ENCODE results near the gene CAPN3. TPM values are rescaled to one million over a fixed set of nuclear protein-coding genes. Genes with fewer than 3 reads are reported as not detected.

CAPN3 gene
- total and polyA plus RNA-seq, 2 donors (not counting 3 experiments of a cell fraction or from before 2014, with no cell fraction given): 2.2 to 3.7 TPM

GRCh38 chr15:42408178-42408577, 48.9 kb downstream of the CAPN3 start:
- dilution Hi-C loops (cut with MboI; ENCODE audit: extremely low pct_ligation_motif_present, low sequenced_read_pairs) (no loop called here), intact Hi-C loops (cut with micrococcal nuclease) (no loop called here)
- peaks cover 10 to 15% of the 10 kb centered on the region in 2 experiments for H3K36me3 ChIP-seq (ENCODE audit: control insufficient read depth in 2 of 2, extremely low read depth in 1 of 2, insufficient read depth in 2 of 2, low read length in 2 of 2)
- no peaks in the 10 kb centered on the region for H4K20me1 ChIP-seq (replicated peaks; ENCODE audit: control insufficient read depth, extremely low read depth, insufficient read depth, low read length)
- H3K79me2 ChIP-seq (ENCODE audit: control insufficient read depth, insufficient read depth, low read length): no peaks in the 10 kb centered on the region
- ChIA-PET POLR2A (no interaction called here), CTCF (no interaction called here)
- BruUV-seq (replicated peaks): no TSS peak
- H3K9me3 ChIP-seq (replicated peaks; ENCODE audit: control insufficient read depth, insufficient read depth, low read length): no peaks in the 10 kb centered on the region
- H3K9me1 ChIP-seq (replicated peaks; ENCODE audit: control insufficient read depth, extremely low read depth, insufficient read depth, low read length): no peaks in the 10 kb centered on the region
- no peaks in the 10 kb centered on the region for H3K4me1 ChIP-seq (ENCODE audit: control insufficient read depth, extremely low read depth, insufficient read depth, low read length)
- no peaks in the 10 kb centered on the region for H3K27me3 ChIP-seq (ENCODE audit: control insufficient read depth in 2 of 2, insufficient read depth in 2 of 2, low read length in 2 of 2)
- H3K4me2 ChIP-seq (ENCODE audit: insufficient read depth, low read length): no peak overlapping the region
- TF ChIP-seq JUN (IDR thresholded peaks at IDR 0.05; ENCODE audit: borderline replicate concordance, insufficient read depth, insufficient read length, low read depth): no peak
- TF ChIP-seq, protein P1, sequence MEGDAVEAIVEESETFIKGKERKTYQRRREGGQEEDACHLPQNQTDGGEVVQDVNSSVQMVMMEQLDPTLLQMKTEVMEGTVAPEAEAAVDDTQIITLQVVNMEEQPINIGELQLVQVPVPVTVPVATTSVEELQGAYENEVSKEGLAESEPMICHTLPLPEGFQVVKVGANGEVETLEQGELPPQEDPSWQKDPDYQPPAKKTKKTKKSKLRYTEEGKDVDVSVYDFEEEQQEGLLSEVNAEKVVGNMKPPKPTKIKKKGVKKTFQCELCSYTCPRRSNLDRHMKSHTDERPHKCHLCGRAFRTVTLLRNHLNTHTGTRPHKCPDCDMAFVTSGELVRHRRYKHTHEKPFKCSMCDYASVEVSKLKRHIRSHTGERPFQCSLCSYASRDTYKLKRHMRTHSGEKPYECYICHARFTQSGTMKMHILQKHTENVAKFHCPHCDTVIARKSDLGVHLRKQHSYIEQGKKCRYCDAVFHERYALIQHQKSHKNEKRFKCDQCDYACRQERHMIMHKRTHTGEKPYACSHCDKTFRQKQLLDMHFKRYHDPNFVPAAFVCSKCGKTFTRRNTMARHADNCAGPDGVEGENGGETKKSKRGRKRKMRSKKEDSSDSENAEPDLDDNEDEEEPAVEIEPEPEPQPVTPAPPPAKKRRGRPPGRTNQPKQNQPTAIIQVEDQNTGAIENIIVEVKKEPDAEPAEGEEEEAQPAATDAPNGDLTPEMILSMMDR (IDR thresholded peaks at IDR 0.05; ENCODE audit: extremely low read depth in 1 of 2, insufficient read depth in 1 of 2, low read depth in 1 of 2, low read length in 2 of 2): no peak
- TF ChIP-seq, protein P2, sequence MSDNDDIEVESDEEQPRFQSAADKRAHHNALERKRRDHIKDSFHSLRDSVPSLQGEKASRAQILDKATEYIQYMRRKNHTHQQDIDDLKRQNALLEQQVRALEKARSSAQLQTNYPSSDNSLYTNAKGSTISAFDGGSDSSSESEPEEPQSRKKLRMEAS (IDR thresholded peaks at IDR 0.05; ENCODE audit: insufficient read depth, insufficient read length): no peak
- no peak for TF ChIP-seq GATA2 (IDR thresholded peaks at IDR 0.05; ENCODE audit: insufficient read depth, insufficient read length, low read depth, low read length)
- TF ChIP-seq POLR2AphosphoS5 (IDR thresholded peaks at IDR 0.05; ENCODE audit: insufficient read depth, low read depth, low read length): no peak
- TF ChIP-seq FOS (IDR thresholded peaks at IDR 0.05; ENCODE audit: borderline replicate concordance, insufficient read depth, low read length): no peak
- TF ChIP-seq POLR2A (IDR thresholded peaks at IDR 0.05; ENCODE audit: low read depth, low read length): no peak
- TF ChIP-seq EZH2 (IDR thresholded peaks at IDR 0.05; ENCODE audit: borderline replicate concordance, low read depth, low read length, severe bottlenecking): no peak
- TF ChIP-seq MYC (IDR thresholded peaks at IDR 0.05; ENCODE audit: low read depth, low read length): no peak
- H3K4me3 ChIP-seq (replicated peaks in 1 of 3; ENCODE audit: insufficient read depth in 1 of 3, low read depth in 1 of 3, low read length in 3 of 3): no peak overlapping the region
- H2AFZ ChIP-seq (ENCODE audit: low read depth, low read length): no peak overlapping the region
- no peak overlapping the region for H3K9ac ChIP-seq (replicated peaks; ENCODE audit: extremely low read depth, insufficient read depth, low read length)
- DNase-seq (ENCODE audit: low read depth, low spot score) (no peak), FAIRE-seq (no peak)
- H3K27ac ChIP-seq (ENCODE audit: insufficient read depth, low read depth, low read length): no peak overlapping the region

All from endothelial cell of umbilical vein (primary cell).